OCI-LY7 (cell line): ENCODE data around the gene GNAT2. TPM values are rescaled to one million over a fixed set of nuclear protein-coding genes. Genes with fewer than 3 reads are reported as not detected.

Experiments used
- BruUV-seq: library from RNA; stranded (reverse); fragments of 400-500 nt; replicated peaks from 2 replicates; lab custom pipeline; 2021; lab: Mats Ljungman, UMichigan
- CTCF ChIA-PET: fragments of 300-600 bp; sonication (Branson Sonifier 250); formaldehyde crosslinking; loops from one replicate; lab custom pipeline; 2022; ENCODE audit warnings: antibody characterized with exemption; ENCODE audit not compliant: unreplicated experiment; lab: Charles Lee
- POLR2A ChIA-PET: fragments of 300-600 bp; sonication (Branson Sonifier 250); formaldehyde crosslinking; loops from one replicate; lab custom pipeline; 2022; ENCODE audit warnings: antibody characterized with exemption; lab: Charles Lee
- DNase-seq: peaks from one replicate; pipeline ENCODE4 v3.0.0-alpha.2; 2015; ENCODE audit warnings: low spot score
- H2AFZ ChIP-seq: fragments of 200-600 bp; sonication (generic), shearing (Covaris generic); 2 replicates; pipeline ENCODE4 v1.6.1; 2014; ENCODE audit warnings: mild to moderate bottlenecking, antibody characterized with exemption, low read length, moderate library complexity
- H3K27ac ChIP-seq: fragments of 200-600 bp; sonication (generic); 2 replicates; pipeline ENCODE4 v1.5.1; 2014; ENCODE audit warnings: mixed run types, low read depth, mild to moderate bottlenecking, moderate library complexity, low read length, inconsistent platforms; ENCODE audit not compliant: poor library complexity, severe bottlenecking
- H3K36me3 ChIP-seq: fragments of 200-600 bp; sonication (generic); 2 replicates; pipeline ENCODE4 v1.6.1; 2014; ENCODE audit warnings: mild to moderate bottlenecking, antibody characterized with exemption, low read length, moderate library complexity, mixed read lengths; ENCODE audit not compliant: insufficient read depth
- H3K4me1 ChIP-seq: fragments of 200-600 bp; sonication (generic); 2 replicates; pipeline ENCODE4 v1.5.1; 2014; ENCODE audit warnings: mild to moderate bottlenecking, low read length; ENCODE audit not compliant: insufficient read depth, poor library complexity, severe bottlenecking
- H3K4me2 ChIP-seq: fragments of 200-600 bp; sonication (generic); 2 replicates; pipeline ENCODE4 v1.6.1; 2014; ENCODE audit warnings: mild to moderate bottlenecking, low read length
- H3K4me3 ChIP-seq: fragments of 200-600 bp; sonication (generic); 2 replicates; pipeline ENCODE4 v1.5.1; 2014; ENCODE audit warnings: mild to moderate bottlenecking, low read depth, low read length; ENCODE audit not compliant: poor library complexity, severe bottlenecking
- H3K79me2 ChIP-seq: fragments of 200-600 bp; sonication (generic); 2 replicates; pipeline ENCODE4 v1.6.1; 2016; ENCODE audit warnings: low read depth, mild to moderate bottlenecking, low read length, moderate library complexity, mixed read lengths; ENCODE audit not compliant: insufficient read depth
- H3K9me2 ChIP-seq: fragments of 200-600 bp; sonication (generic); 2 replicates; pipeline ENCODE4 v1.6.1; 2016; ENCODE audit warnings: mild to moderate bottlenecking, low read length, mixed read lengths; ENCODE audit not compliant: insufficient read depth
- H3K9me3 ChIP-seq: fragments of 200-600 bp; sonication (generic); 2 replicates; pipeline ENCODE4 v1.6.1; 2014; ENCODE audit warnings: mild to moderate bottlenecking, mixed run types, low read length, mixed read lengths
- H4K20me1 ChIP-seq: fragments of 200-600 bp; sonication (generic); 2 replicates; pipeline ENCODE4 v1.6.1; 2014; ENCODE audit warnings: mild to moderate bottlenecking, antibody characterized with exemption, low read length, moderate library complexity, mixed read lengths; ENCODE audit not compliant: insufficient read depth
- CTCF ChIP-seq: fragments of 200-600 bp; sonication (generic); conservative IDR thresholded peaks from 2 replicates; pipeline ENCODE4 v1.5.1; 2014; ENCODE audit warnings: mild to moderate bottlenecking, antibody characterized with exemption, low read length, moderate library complexity, mixed read lengths
- EZH2phosphoT487 ChIP-seq: fragments of 200-600 bp; sonication (generic); IDR thresholded peaks from 2 replicates; pipeline ENCODE4 v1.6.1; 2018; ENCODE audit warnings: low read depth, borderline replicate concordance, mild to moderate bottlenecking, mixed run types, antibody characterized with exemption, low read length, moderate library complexity, mixed read lengths
- intact Hi-C: fragments of 100-400 bp; cut with micrococcal nuclease; formaldehyde crosslinking; loops from one replicate; pipeline ENCODE4 v1.10.0; 2022; ENCODE audit not compliant: unreplicated experiment
- total RNA-seq, 2 experiments: library from RNA; depleted of rRNA in 1 of 2; stranded (reverse); fragments of >200 nt in 1 of 2; shearing (Covaris generic) in 1 of 2; gene quantifications; 2 replicates each; pipeline ENCODE4 v1.2.3, GENCODE V29; 2014 to 2022

The GNAT2 gene
- total RNA-seq, 2 experiments from 2014 or later, result 1.3 TPM; not detected in 1

GRCh38 chr1:109573785-109574184 lies 45.6 kb downstream of the GNAT2 start:
- H3K4me2 ChIP-seq, result no peak overlapping the region
- CTCF ChIA-PET, result no interaction called here
- no peak overlapping the region for H3K4me3 ChIP-seq
- POLR2A ChIA-PET, result interaction anchor here (0.5 to 0.6 kb wide), 2 partner anchors 38 to 88 kb away, joined by 3 read pairs; no protein-coding TSS in a partner anchor
- DNase-seq, result no peak
- peaks cover 6% of the 10 kb centered on the region; the same call in 1 of the 2 replicates for H3K36me3 ChIP-seq
- H4K20me1 ChIP-seq, result peaks cover 15% of the 10 kb centered on the region; the same call in 1 of the 2 replicates
- TF ChIP-seq CTCF (no peak), EZH2phosphoT487 (no peak)
- H3K9me2 ChIP-seq, result no peaks in the 10 kb centered on the region
- H2AFZ ChIP-seq, result no peak overlapping the region
- BruUV-seq, result no TSS peak
- no peaks in the 10 kb centered on the region for H3K9me3 ChIP-seq
- peaks cover 22% of the 10 kb centered on the region; the same call in 1 of the 2 replicates for H3K79me2 ChIP-seq
- H3K27ac ChIP-seq, result no peak overlapping the region
- H3K4me1 ChIP-seq, result peaks cover 2% of the 10 kb centered on the region
- intact Hi-C loops, result no loop called here

GRCh38 chr1:109570414-109570813 lies 49.0 kb downstream of the GNAT2 start:
- H3K4me1 ChIP-seq, result peaks cover 10% of the 10 kb centered on the region
- POLR2A ChIA-PET, result interaction anchor here (0.7 to 1.7 kb wide), 5 partner anchors 11 to 186 kb away, joined by 3 to 6 read pairs (median 3); partner anchors contain the start of genes AMPD2 and GNAT2
- H2AFZ ChIP-seq, result no peak overlapping the region
- BruUV-seq, result no TSS peak
- no peak for DNase-seq
- no peak overlapping the region for H3K4me2 ChIP-seq
- CTCF ChIA-PET, result no interaction called here
- H3K9me3 ChIP-seq, result no peaks in the 10 kb centered on the region
- H3K9me2 ChIP-seq, result no peaks in the 10 kb centered on the region
- peaks cover 41% of the 10 kb centered on the region; the same call in 1 of the 2 replicates for H3K79me2 ChIP-seq
- H3K4me3 ChIP-seq, result no peak overlapping the region
- H4K20me1 ChIP-seq, result peaks cover 15% of the 10 kb centered on the region; the same call in 1 of the 2 replicates
- H3K36me3 ChIP-seq, result no peaks in the 10 kb centered on the region; the same call in 1 of the 2 replicates
- TF ChIP-seq EZH2phosphoT487, result no peak
- no peak for TF ChIP-seq CTCF
- intact Hi-C loops, result no loop called here
- no peak overlapping the region for H3K27ac ChIP-seq

- no peak overlapping the region for H3K4me3 ChIP-seq
- intact Hi-C loops, result no loop called here
- H3K4me1 ChIP-seq, result peaks cover 10% of the 10 kb centered on the region
- ChIA-PET POLR2A (interaction anchor here (1.0 to 1.7 kb wide), 4 partner anchors 17 to 50 kb away, joined by 3 to 6 read pairs (median 3); partner anchors contain the start of genes AMPD2, GNAI3 and GNAT2), CTCF (no interaction called here)
- no peak overlapping the region for H2AFZ ChIP-seq
- H3K4me2 ChIP-seq, result no peak overlapping the region
- peaks cover 15% of the 10 kb centered on the region; the same call in 1 of the 2 replicates for H4K20me1 ChIP-seq
- TF ChIP-seq CTCF (no peak), EZH2phosphoT487 (no peak)
- H3K36me3 ChIP-seq, result no peaks in the 10 kb centered on the region; the same call in 1 of the 2 replicates
- no peaks in the 10 kb centered on the region for H3K9me2 ChIP-seq
- no TSS peak for BruUV-seq
- H3K9me3 ChIP-seq, result no peaks in the 10 kb centered on the region
- no peak overlapping the region for H3K27ac ChIP-seq
- peaks cover 46% of the 10 kb centered on the region; the same call in 1 of the 2 replicates for H3K79me2 ChIP-seq
- no peak for DNase-seq
Observed at GRCh38 chr1:109569323-109569722, 50.1 kb downstream of the GNAT2 start.
